ENCODE data around the gene CCK. TPM values are rescaled to one million over a fixed set of nuclear protein-coding genes. Genes with fewer than 3 reads are reported as not detected.

The CCK gene
- total RNA-seq, 1 donor from 2014 or later, result not detected

DNA sequence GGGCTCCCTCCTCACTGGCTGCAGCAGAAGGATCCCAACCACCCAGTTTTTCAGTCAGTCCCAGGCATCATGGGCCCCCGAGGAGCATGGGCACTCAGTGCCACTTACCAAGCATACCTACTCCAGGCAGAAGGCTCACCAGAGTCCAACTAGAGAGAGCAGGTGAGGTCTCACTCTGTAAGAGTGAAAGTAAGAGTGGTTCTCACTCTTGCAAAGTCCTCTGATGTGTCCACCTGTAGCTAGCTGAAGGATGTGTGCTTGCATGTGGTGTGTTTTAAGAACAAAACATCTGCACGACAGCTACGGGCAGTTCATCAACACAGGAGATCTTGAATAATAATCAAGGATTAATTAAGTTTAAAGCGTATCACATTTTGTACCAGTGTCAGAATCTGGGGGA, 49.7 kb downstream of the CCK start:
- intact Hi-C loops (cut with DNase I), result no loop called here

DNA sequence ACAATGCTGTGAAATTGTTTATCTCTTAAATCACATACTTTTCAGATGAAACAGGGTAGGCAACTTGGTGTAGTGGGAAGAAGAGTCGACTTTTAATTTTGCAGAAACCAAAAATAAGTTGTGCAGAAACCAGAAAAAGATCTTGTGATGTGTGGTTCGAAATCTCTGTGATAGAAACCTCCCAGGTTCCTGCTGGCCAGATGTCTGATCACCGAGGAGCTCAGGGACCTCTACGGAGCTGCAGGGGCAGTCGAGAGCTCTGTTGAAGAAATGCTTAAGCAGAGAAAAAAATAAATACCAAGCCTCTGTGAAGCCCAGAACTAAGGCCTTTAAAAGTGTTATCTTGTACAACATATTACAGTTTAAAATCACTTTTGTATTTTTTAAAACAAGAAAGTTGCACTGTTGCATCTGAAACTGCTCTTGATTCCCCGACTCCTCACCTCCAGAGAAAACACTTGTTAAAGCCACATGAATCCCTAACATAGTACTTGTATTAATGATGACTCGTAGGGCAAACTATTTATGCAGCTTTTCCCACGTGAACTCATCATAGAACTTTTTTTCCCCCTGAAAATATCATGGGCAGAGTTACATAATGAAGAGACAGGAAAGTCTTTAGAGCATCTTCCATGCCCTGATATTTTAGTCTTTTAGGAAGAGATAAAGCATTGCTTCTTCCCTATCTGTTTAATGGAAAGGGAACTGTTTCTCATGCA, 51.3 kb downstream of the CCK start:
- no peak for DNase-seq (ENCODE audit: low spot score in 2 of 2)
- Histone ChIP-seq H3K9me3 (no peaks in the 10 kb centered on the region), H3K36me3 (peaks cover 19 to 39% of the 10 kb centered on the region in 2 donors), H3K4me3 (no peak overlapping the region), H3K4me1 (no peaks in the 10 kb centered on the region), H3K27me3 (no peaks in the 10 kb centered on the region), H3K27ac (no peak overlapping the region)
- intact Hi-C loops (cut with DNase I), result no loop called here
- TF ChIP-seq, protein P1, sequence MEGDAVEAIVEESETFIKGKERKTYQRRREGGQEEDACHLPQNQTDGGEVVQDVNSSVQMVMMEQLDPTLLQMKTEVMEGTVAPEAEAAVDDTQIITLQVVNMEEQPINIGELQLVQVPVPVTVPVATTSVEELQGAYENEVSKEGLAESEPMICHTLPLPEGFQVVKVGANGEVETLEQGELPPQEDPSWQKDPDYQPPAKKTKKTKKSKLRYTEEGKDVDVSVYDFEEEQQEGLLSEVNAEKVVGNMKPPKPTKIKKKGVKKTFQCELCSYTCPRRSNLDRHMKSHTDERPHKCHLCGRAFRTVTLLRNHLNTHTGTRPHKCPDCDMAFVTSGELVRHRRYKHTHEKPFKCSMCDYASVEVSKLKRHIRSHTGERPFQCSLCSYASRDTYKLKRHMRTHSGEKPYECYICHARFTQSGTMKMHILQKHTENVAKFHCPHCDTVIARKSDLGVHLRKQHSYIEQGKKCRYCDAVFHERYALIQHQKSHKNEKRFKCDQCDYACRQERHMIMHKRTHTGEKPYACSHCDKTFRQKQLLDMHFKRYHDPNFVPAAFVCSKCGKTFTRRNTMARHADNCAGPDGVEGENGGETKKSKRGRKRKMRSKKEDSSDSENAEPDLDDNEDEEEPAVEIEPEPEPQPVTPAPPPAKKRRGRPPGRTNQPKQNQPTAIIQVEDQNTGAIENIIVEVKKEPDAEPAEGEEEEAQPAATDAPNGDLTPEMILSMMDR (IDR thresholded peaks at IDR 0.05), result no peak

More for the DNA sequence above, 49.7 kb downstream of the CCK start:
- no peaks in the 10 kb centered on the region for H3K9me3 ChIP-seq
- no peak overlapping the region for H3K4me3 ChIP-seq
- H3K27me3 ChIP-seq, result no peaks in the 10 kb centered on the region
- TF ChIP-seq, protein P1 (IDR thresholded peaks at IDR 0.05), result no peak
- peaks cover 14 to 36% of the 10 kb centered on the region in 2 donors for H3K36me3 ChIP-seq
- no peak overlapping the region for H3K27ac ChIP-seq
- DNase-seq (ENCODE audit: low spot score in 2 of 2), result no peak
- no peaks in the 10 kb centered on the region for H3K4me1 ChIP-seq

DNA sequence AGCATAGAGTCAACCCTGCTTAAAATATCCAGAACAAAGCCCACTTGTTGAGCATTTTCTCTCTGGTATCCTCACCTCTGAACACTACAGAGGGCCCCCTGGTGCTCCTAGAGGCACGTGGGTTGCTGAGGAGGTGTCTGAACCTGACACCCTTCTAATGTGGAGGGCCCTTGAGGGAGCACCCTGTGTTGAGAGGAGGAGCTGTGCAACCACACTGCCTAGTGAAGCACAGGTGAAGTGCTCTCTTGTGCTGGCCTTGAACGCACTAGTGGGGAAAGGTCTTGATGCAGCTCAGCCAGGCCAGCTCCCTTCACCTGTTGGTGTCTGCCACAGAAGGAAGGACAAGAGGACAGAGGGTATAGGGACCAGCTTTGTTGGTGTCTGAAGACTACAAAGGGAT, 51.9 kb downstream of the CCK start:
- DNase-seq (ENCODE audit: low spot score in 2 of 2), result no peak
- Histone ChIP-seq H3K27me3 (no peaks in the 10 kb centered on the region), H3K9me3 (no peaks in the 10 kb centered on the region), H3K4me1 (no peaks in the 10 kb centered on the region), H3K27ac (no peak overlapping the region), H3K36me3 (peaks cover 19 to 39% of the 10 kb centered on the region in 2 donors), H3K4me3 (no peak overlapping the region)
- TF ChIP-seq, protein P1 (IDR thresholded peaks at IDR 0.05), result no peak
- intact Hi-C loops (cut with DNase I), result no loop called here

DNA sequence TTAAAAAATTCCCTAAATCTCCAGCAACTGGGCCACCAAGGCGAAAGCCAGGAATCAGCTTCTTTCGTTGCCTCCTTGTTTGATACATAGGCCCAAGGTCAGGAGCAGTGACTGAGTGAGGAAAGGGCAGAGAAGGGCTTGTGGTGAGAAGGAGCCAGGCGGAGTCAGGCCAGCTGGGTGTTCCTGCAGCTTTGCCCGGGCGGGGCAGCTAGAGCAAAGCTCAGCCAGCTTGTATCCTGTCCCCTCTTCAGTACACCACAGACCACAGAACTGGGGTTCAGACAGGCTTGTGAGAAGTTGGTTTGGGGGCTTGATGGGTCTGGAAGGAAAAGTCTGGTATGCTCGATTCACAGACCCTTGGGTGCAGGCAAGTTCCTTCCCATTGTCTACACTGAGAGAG, 52.6 kb downstream of the CCK start:
- TF ChIP-seq, protein P1 (IDR thresholded peaks at IDR 0.05), result no peak

DNA sequence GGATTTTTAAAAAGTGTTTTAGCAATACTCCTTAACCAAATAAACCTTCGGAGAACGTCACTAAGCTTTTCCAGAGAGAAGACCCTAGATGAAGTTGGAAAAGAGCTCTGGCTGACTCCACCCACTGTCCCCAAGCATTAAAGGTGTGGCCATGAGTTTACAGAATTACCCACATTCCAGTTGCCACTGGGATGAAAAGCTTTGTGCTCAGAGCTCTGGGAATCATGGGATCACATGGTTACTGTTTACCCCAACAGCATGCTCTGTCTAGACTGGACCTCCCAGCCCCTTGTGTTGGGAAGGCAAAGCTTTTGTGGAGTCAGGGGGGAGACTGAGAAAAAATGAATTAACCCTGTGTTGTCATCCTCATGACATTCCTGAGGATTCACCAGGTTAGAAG, 55.3 kb downstream of the CCK start:
- intact Hi-C loops (cut with DNase I), result no loop called here

More for the DNA sequence above, 52.6 kb downstream of the CCK start:
- Histone ChIP-seq H3K4me1 (no peaks in the 10 kb centered on the region), H3K9me3 (no peaks in the 10 kb centered on the region), H3K27me3 (no peaks in the 10 kb centered on the region), H3K36me3 (peaks cover 19 to 43% of the 10 kb centered on the region in 2 donors), H3K4me3 (no peak overlapping the region), H3K27ac (no peak overlapping the region)
- intact Hi-C loops (cut with DNase I), result no loop called here
- DNase-seq (ENCODE audit: low spot score in 2 of 2), result no peak

More for the DNA sequence above, 55.3 kb downstream of the CCK start:
- TF ChIP-seq, protein P1 (IDR thresholded peaks at IDR 0.05), result no peak
- no peak overlapping the region for H3K27ac ChIP-seq
- H3K4me3 ChIP-seq, result no peak overlapping the region
- H3K4me1 ChIP-seq, result no peaks in the 10 kb centered on the region
- H3K27me3 ChIP-seq, result no peaks in the 10 kb centered on the region
- H3K36me3 ChIP-seq, result peaks cover 29 to 57% of the 10 kb centered on the region in 2 donors
- DNase-seq (ENCODE audit: low spot score in 2 of 2), result no peak
- no peaks in the 10 kb centered on the region for H3K9me3 ChIP-seq
